Chondrocyte (in vitro differentiated cells): Measurements from ENCODE around the gene FHL1. TPM values are rescaled to one million over a fixed set of nuclear protein-coding genes. Genes with fewer than 3 reads are reported as not detected.
A peak's percentile ranks its signal among the peaks of the same experiment; 100 is the strongest.
"Not testable (repeated sequence)": the region's sequence is repeated elsewhere in the genome, so short reads cannot be mapped to it uniquely, and the experiment has no call there.

Source experiments
- DNase-seq: peaks from one replicate; pipeline ENCODE4 v3.0.0; 2021; ENCODE audit warnings: mixed read lengths, low spot score
- H3K27ac Mint-ChIP-seq: one replicate; pipeline ENCODE4 v1.8.0; 2021; ENCODE audit warnings: mild to moderate bottlenecking, moderate library complexity, mixed read lengths; ENCODE audit not compliant: unreplicated experiment
- H3K27me3 Mint-ChIP-seq: 2 replicates; pipeline ENCODE4 v1.8.0; 2021; ENCODE audit warnings: low read depth, mixed read lengths
- H3K36me3 Mint-ChIP-seq: 2 replicates; pipeline ENCODE4 v1.8.0; 2021; ENCODE audit warnings: low read depth, mixed read lengths
- H3K4me1 Mint-ChIP-seq: 2 replicates; pipeline ENCODE4 v1.8.0; 2021; ENCODE audit warnings: low read depth, mild to moderate bottlenecking, mixed read lengths
- H3K4me3 Mint-ChIP-seq: one replicate; pipeline ENCODE4 v1.8.0; 2021; ENCODE audit warnings: mild to moderate bottlenecking, moderate library complexity, mixed read lengths; ENCODE audit not compliant: unreplicated experiment
- H3K9me3 Mint-ChIP-seq: 2 replicates; pipeline ENCODE4 v1.8.0; 2021; ENCODE audit warnings: low read depth, mixed read lengths
- total RNA-seq: library from RNA; stranded (reverse); gene quantifications from 3 replicates; pipeline ENCODE4 v1.2.1, GENCODE V29; 2021
- TF ChIP-seq, protein P1 (sequence below): fragments of 200-600 bp; sonication (generic); IDR thresholded peaks from 2 replicates; pipeline ENCODE4 v1.5.0; 2021; ENCODE audit warnings: antibody characterized with exemption, mild to moderate bottlenecking, moderate library complexity

Gene FHL1
- total RNA-seq, 1 donor from 2014 or later: 1,032 TPM

GRCh38 chrX:136165406-136165805, 18.1 kb downstream of the FHL1 start:
- DNase-seq: no peak
- H3K4me1 Mint-ChIP-seq: peaks cover 94% of the 10 kb centered on the region
- H3K27me3 Mint-ChIP-seq: no peaks in the 10 kb centered on the region
- H3K36me3 Mint-ChIP-seq: peaks cover 5% of the 10 kb centered on the region
- H3K27ac Mint-ChIP-seq: peak overlapping the region; percentile 95
- TF ChIP-seq, protein P1, sequence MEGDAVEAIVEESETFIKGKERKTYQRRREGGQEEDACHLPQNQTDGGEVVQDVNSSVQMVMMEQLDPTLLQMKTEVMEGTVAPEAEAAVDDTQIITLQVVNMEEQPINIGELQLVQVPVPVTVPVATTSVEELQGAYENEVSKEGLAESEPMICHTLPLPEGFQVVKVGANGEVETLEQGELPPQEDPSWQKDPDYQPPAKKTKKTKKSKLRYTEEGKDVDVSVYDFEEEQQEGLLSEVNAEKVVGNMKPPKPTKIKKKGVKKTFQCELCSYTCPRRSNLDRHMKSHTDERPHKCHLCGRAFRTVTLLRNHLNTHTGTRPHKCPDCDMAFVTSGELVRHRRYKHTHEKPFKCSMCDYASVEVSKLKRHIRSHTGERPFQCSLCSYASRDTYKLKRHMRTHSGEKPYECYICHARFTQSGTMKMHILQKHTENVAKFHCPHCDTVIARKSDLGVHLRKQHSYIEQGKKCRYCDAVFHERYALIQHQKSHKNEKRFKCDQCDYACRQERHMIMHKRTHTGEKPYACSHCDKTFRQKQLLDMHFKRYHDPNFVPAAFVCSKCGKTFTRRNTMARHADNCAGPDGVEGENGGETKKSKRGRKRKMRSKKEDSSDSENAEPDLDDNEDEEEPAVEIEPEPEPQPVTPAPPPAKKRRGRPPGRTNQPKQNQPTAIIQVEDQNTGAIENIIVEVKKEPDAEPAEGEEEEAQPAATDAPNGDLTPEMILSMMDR: no peak
- peaks cover 14% of the 10 kb centered on the region for H3K9me3 Mint-ChIP-seq
- no peak overlapping the region for H3K4me3 Mint-ChIP-seq

GRCh38 chrX:136166221-136166855, 19.0 kb downstream of the FHL1 start:
- TF ChIP-seq, protein P1: peak; percentile 57
- Mint-ChIP-seq H3K4me3 (peak overlapping the region; percentile 23), H3K27me3 (no peaks in the 10 kb centered on the region), H3K36me3 (peaks cover 5% of the 10 kb centered on the region), H3K27ac (peak overlapping the region; percentile 95), H3K4me1 (peaks cover 95% of the 10 kb centered on the region), H3K9me3 (peaks cover 16% of the 10 kb centered on the region)
- no peak for DNase-seq

DNA sequence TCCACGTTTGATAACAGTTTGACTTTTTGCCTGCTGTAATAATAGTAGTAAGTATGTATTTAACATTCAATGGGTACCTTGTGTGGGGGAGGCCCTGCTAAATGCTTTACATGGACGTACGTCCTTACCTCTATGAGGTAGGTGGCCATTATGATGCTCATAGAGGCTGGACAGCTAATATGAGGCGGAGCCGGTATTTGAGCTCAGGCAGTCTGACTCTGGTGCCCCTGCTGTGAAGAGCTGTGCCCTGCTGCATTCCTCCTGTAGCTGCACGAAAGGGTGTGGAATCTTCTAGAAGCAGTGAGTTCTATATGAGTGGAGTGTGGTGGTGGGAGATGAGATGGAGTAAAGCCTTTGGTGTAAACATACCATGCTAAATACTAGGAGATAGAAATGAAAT, 20.7 kb downstream of the FHL1 start:
- Mint-ChIP-seq H3K27ac (peak overlapping the region; percentile 95), H3K9me3 (peaks cover 13% of the 10 kb centered on the region), H3K4me3 (peak overlapping the region; percentile 33), H3K4me1 (peaks cover 90% of the 10 kb centered on the region)
- not testable (repeated sequence) for H3K36me3 Mint-ChIP-seq, H3K27me3 Mint-ChIP-seq, DNase-seq

- Mint-ChIP-seq H3K4me3 (peak overlapping the region; percentile 37), H3K4me1 (peaks cover 84% of the 10 kb centered on the region), H3K36me3 (peaks cover 6% of the 10 kb centered on the region), H3K9me3 (peaks cover 13% of the 10 kb centered on the region), H3K27me3 (no peaks in the 10 kb centered on the region), H3K27ac (peak overlapping the region; percentile 95)
- TF ChIP-seq, protein P1: peak; percentile 31
- no peak for DNase-seq
These were observed 21.8 kb downstream of the FHL1 start for GRCh38 chrX:136168929-136169735.

DNA sequence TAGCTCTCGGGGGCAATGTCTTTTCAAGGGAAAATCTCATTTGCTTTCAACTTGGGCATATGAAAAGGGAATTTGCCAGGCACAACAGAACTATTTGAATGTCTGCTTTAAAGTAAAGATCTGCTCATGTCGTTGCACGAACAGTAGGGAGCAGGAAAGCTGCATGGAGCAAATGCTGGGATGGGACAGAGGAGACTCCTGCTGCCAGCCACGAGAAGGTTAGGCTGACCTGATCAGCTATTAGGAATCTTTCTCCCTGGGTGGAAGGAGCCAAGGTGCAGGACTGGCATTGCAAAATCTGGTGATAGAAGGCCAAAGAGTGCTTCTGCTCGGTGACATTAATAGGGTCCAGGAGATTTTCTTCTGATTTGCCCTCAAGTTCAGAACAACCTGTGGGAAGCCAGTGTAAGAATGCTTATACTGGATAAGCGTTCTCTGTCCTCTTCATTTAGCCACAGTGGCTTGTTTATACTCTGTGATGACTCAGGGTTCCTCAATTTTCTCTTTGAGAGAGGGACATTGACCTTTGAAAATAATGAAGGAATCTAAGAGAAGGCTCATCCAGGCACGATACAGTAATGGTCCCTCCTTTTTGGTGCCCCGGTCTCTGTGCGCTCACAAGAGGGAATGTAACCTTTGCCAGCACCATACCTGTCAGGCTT, 22.9 kb downstream of the FHL1 start:
- Mint-ChIP-seq H3K4me1 (peaks cover 87% of the 10 kb centered on the region), H3K36me3 (peaks cover 6% of the 10 kb centered on the region), H3K9me3 (peaks cover 13% of the 10 kb centered on the region), H3K27me3 (no peaks in the 10 kb centered on the region), H3K4me3 (peak overlapping the region; percentile 37), H3K27ac (peak overlapping the region; percentile 95)
- no peak for DNase-seq
- TF ChIP-seq, protein P1: peak; percentile 66
